Activated CD4-positive, alpha-beta memory T cell treated with anti-CD3 and anti-CD28 coated beads, Interleukin-2, amount 10 ng/mL, durations not matched to agents 7 days and 5 days (primary cell): ENCODE data around the gene TRAPPC12. TPM values are rescaled to one million over a fixed set of nuclear protein-coding genes. Genes with fewer than 3 reads are reported as not detected.
"Not testable (repeated sequence)": the region's sequence is repeated elsewhere in the genome, so short reads cannot be mapped to it uniquely, and the experiment has no call there.

Experiments
- CTCF ChIA-PET: fragments of 350-600 bp; sonication (Branson Sonifier 250); formaldehyde crosslinking; loops from one replicate; lab custom pipeline; 2021; ENCODE audit warnings: antibody characterized with exemption, inconsistent platforms; lab: Charles Lee
- POLR2A ChIA-PET: fragments of 350-600 bp; sonication (Branson Sonifier 250); formaldehyde crosslinking; loops from one replicate; lab custom pipeline; 2021; ENCODE audit warnings: antibody characterized with exemption; lab: Charles Lee
- DNase-seq: peaks from one replicate; pipeline ENCODE4 v3.0.0-alpha.2; 2020
- H3K27ac Mint-ChIP-seq: one replicate; pipeline ENCODE4 v1.8.0; 2021; ENCODE audit warnings: mild to moderate bottlenecking, mixed read lengths
- H3K27me3 Mint-ChIP-seq: one replicate; pipeline ENCODE4 v1.8.0; 2021; ENCODE audit warnings: mixed read lengths
- H3K36me3 Mint-ChIP-seq: one replicate; pipeline ENCODE4 v1.8.0; 2021; ENCODE audit warnings: low read depth, mixed read lengths
- H3K4me1 Mint-ChIP-seq: one replicate; pipeline ENCODE4 v1.8.0; 2021; ENCODE audit warnings: mixed read lengths
- H3K4me3 Mint-ChIP-seq: one replicate; pipeline ENCODE4 v1.8.0; 2021; ENCODE audit warnings: mild to moderate bottlenecking, mixed read lengths
- H3K9me3 Mint-ChIP-seq: one replicate; pipeline ENCODE4 v1.8.0; 2021; ENCODE audit warnings: mixed read lengths
- total RNA-seq, 2 experiments: library from RNA; stranded (reverse); gene quantifications; one replicate each; pipeline ENCODE4 v1.2.3, GENCODE V29; 2021

TRAPPC12 gene
- total RNA-seq, 2 experiments from 2014 or later: 74.5 to 75.6 TPM

- H3K9me3 Mint-ChIP-seq: no peaks in the 10 kb centered on the region
- peaks cover 8% of the 10 kb centered on the region for H3K36me3 Mint-ChIP-seq
- no peak overlapping the region for H3K4me3 Mint-ChIP-seq
- H3K4me1 Mint-ChIP-seq: peaks cover 2% of the 10 kb centered on the region
- ChIA-PET POLR2A (no interaction called here), CTCF (interaction anchor here (0.9 kb wide), 1 partner anchor 71 kb away, joined by 3 read pairs; no protein-coding TSS in a partner anchor)
- no peaks in the 10 kb centered on the region for H3K27me3 Mint-ChIP-seq
- DNase-seq: no peak
- no peak overlapping the region for H3K27ac Mint-ChIP-seq
Observed at GRCh38 chr2:3493615-3494007, 114.1 kb downstream of the TRAPPC12 start.

- H3K27me3 Mint-ChIP-seq: no peaks in the 10 kb centered on the region
- H3K36me3 Mint-ChIP-seq: peaks cover 8% of the 10 kb centered on the region
- DNase-seq: no peak
- H3K4me3 Mint-ChIP-seq: no peak overlapping the region
- ChIA-PET POLR2A (no interaction called here), CTCF (no interaction called here)
- no peaks in the 10 kb centered on the region for H3K9me3 Mint-ChIP-seq
- H3K27ac Mint-ChIP-seq: no peak overlapping the region
- H3K4me1 Mint-ChIP-seq: peaks cover 2% of the 10 kb centered on the region
Observed at GRCh38 chr2:3494984-3495666, 115.6 kb downstream of the TRAPPC12 start.

- ChIA-PET CTCF (interaction anchor here (0.7 to 1.5 kb wide), 2 partner anchors 23 to 74 kb away, joined by 4 read pairs; partner anchors contain the start of gene ADI1), POLR2A (interaction anchor here (1.4 kb wide), 1 partner anchor 12 kb away, joined by 3 read pairs; no protein-coding TSS in a partner anchor)
- H3K36me3 Mint-ChIP-seq: peaks cover 11% of the 10 kb centered on the region
- not testable (repeated sequence) for H3K27ac Mint-ChIP-seq, H3K27me3 Mint-ChIP-seq, H3K9me3 Mint-ChIP-seq, H3K4me3 Mint-ChIP-seq, H3K4me1 Mint-ChIP-seq, DNase-seq
Observed at GRCh38 chr2:3496708-3497080, 117.2 kb downstream of the TRAPPC12 start.

GRCh38 chr2:3498783-3499394, 119.4 kb downstream of the TRAPPC12 start:
- no peaks in the 10 kb centered on the region for H3K27me3 Mint-ChIP-seq
- peaks cover 25% of the 10 kb centered on the region for H3K36me3 Mint-ChIP-seq
- no peak overlapping the region for H3K4me3 Mint-ChIP-seq
- POLR2A ChIA-PET: interaction anchor here (0.5 kb wide), 1 partner anchor 87 kb away, joined by 3 read pairs; no protein-coding TSS in a partner anchor
- DNase-seq: no peak
- H3K4me1 Mint-ChIP-seq: peaks cover 5% of the 10 kb centered on the region
- CTCF ChIA-PET: no interaction called here
- no peak overlapping the region for H3K27ac Mint-ChIP-seq
- peaks cover 4% of the 10 kb centered on the region for H3K9me3 Mint-ChIP-seq

DNA sequence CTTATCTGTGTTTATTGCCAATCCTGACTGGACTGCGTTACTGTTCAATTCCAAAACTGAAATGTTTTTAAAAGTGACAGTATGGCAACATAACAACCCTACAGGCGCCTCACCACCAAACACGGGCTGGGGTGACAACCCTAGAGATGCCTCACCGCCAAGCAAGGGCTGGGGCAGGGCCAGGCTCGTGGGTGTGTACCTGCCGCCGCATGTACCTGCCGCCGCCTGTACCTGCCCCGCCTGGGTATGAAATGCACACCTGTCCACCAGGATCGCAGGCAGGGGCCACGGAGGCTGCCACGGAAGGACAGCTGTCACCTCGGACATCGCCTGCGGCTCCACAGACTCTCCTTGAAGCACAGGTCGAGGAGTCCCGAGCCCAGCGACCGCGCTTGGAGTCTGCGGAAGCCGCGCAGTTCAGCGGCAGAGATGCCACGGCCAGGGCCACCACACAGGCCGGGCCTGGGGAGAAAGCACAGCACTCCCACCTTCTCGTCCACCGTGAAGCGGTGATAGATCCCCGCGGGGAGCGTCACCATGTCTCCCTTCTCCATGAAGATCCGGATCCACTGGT, 120.9 kb downstream of the TRAPPC12 start:
- Mint-ChIP-seq H3K4me3 (no peak overlapping the region), H3K27me3 (no peaks in the 10 kb centered on the region), H3K27ac (no peak overlapping the region), H3K36me3 (peaks cover 38% of the 10 kb centered on the region), H3K4me1 (peaks cover 5% of the 10 kb centered on the region), H3K9me3 (peaks cover 4% of the 10 kb centered on the region)
- ChIA-PET CTCF (no interaction called here), POLR2A (no interaction called here)
- peak; percentile 11 for DNase-seq

DNA sequence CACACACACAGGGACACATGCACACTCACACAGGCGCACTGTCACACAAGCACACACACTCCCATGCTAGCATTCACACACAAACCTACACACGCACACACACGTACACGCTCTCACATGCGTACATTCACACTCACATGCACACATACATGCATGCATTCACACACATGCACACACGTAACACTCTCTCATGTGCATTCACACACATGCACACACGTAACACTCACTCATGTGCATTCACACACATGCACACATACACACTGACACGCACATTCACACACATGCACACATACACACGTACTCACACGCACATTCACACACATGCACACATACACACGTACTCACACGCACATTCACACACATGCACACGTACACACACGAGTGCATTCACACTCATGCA, 123.6 kb downstream of the TRAPPC12 start:
- Mint-ChIP-seq H3K27me3 (no peaks in the 10 kb centered on the region), H3K9me3 (peaks cover 4% of the 10 kb centered on the region), H3K27ac (no peak overlapping the region), H3K36me3 (peaks cover 49% of the 10 kb centered on the region), H3K4me3 (no peak overlapping the region), H3K4me1 (peaks cover 5% of the 10 kb centered on the region)
- DNase-seq: no peak
- CTCF ChIA-PET: no interaction called here
- POLR2A ChIA-PET: no interaction called here

GRCh38 chr2:3503483-3503882, 124.0 kb downstream of the TRAPPC12 start:
- H3K4me3 Mint-ChIP-seq: no peak overlapping the region
- no peak for DNase-seq
- peaks cover 5% of the 10 kb centered on the region for H3K4me1 Mint-ChIP-seq
- ChIA-PET POLR2A (no interaction called here), CTCF (no interaction called here)
- peaks cover 6% of the 10 kb centered on the region for H3K9me3 Mint-ChIP-seq
- no peaks in the 10 kb centered on the region for H3K27me3 Mint-ChIP-seq
- H3K27ac Mint-ChIP-seq: no peak overlapping the region
- H3K36me3 Mint-ChIP-seq: peaks cover 49% of the 10 kb centered on the region

- DNase-seq: no peak
- ChIA-PET POLR2A (no interaction called here), CTCF (no interaction called here)
- Mint-ChIP-seq H3K27ac (no peak overlapping the region), H3K9me3 (peaks cover 6% of the 10 kb centered on the region), H3K4me1 (peaks cover 5% of the 10 kb centered on the region), H3K4me3 (no peak overlapping the region), H3K27me3 (no peaks in the 10 kb centered on the region), H3K36me3 (peaks cover 54% of the 10 kb centered on the region)
Observed at GRCh38 chr2:3504741-3505140, 125.2 kb downstream of the TRAPPC12 start.

- ChIA-PET CTCF (no interaction called here), POLR2A (no interaction called here)
- H3K9me3 Mint-ChIP-seq: peaks cover 6% of the 10 kb centered on the region
- DNase-seq: peak; percentile 2
- no peak overlapping the region for H3K4me3 Mint-ChIP-seq
- peaks cover 5% of the 10 kb centered on the region for H3K4me1 Mint-ChIP-seq
- H3K27me3 Mint-ChIP-seq: no peaks in the 10 kb centered on the region
- H3K36me3 Mint-ChIP-seq: peaks cover 60% of the 10 kb centered on the region
- no peak overlapping the region for H3K27ac Mint-ChIP-seq
Observed at GRCh38 chr2:3505771-3506170, 126.3 kb downstream of the TRAPPC12 start.

GRCh38 chr2:3512086-3512485, 132.6 kb downstream of the TRAPPC12 start:
- DNase-seq: peak; percentile 2
- Mint-ChIP-seq H3K4me3 (no peak overlapping the region), H3K36me3 (peaks cover 72% of the 10 kb centered on the region), H3K4me1 (peaks cover 14% of the 10 kb centered on the region), H3K27ac (no peak overlapping the region), H3K27me3 (no peaks in the 10 kb centered on the region), H3K9me3 (peaks cover 8% of the 10 kb centered on the region)
- CTCF ChIA-PET: no interaction called here
- POLR2A ChIA-PET: no interaction called here

DNA sequence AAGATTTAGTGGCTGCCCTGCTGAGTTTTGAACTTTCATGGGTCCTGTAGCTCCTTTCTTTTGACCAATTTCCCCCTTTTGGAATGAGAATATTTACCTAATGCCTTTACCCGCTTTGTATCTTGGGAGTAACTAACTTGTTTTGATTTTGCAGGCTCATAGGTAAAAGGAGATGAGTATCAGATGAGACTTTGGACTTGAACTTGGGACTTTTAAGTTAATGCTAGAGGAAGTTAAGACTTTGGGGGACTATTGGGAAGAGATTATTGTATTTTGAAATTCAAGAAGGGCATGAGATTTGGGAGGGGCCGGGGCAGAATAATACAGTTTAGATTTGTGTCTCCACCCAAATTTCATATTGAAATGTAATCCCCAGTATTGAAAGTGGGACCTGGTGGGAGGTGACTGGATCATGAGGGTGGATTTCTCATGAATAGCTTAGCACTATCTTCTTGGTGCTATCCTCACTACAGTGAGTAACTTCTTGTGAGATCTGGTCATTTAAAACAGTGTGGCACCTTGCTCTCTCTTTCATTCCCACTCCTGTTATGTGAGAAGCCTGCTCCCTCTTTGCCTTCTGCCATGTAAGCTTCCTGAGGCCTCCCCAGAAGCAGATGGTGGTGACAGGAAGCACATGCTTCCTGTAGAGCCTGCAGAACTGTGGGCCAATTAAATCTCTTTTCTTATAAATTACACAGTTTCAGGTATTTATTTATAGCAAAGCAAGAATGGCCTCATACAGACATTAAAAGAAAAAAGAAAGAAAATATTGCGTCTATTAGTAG, 133.7 kb downstream of the TRAPPC12 start:
- ChIA-PET POLR2A (interaction anchor here (2.5 kb wide), 1 partner anchor 45 kb away, joined by 8 read pairs; the partner anchor contains the start of gene RNASEH1), CTCF (no interaction called here)
- no peak for DNase-seq
- H3K36me3 Mint-ChIP-seq: peaks cover 67% of the 10 kb centered on the region
- H3K27me3 Mint-ChIP-seq: no peaks in the 10 kb centered on the region
- H3K4me3 Mint-ChIP-seq: no peak overlapping the region
- H3K9me3 Mint-ChIP-seq: peaks cover 8% of the 10 kb centered on the region
- H3K4me1 Mint-ChIP-seq: peaks cover 23% of the 10 kb centered on the region
- H3K27ac Mint-ChIP-seq: no peak overlapping the region

- H3K4me3 Mint-ChIP-seq, CTCF ChIA-PET, H3K9me3 Mint-ChIP-seq, POLR2A ChIA-PET, H3K27ac Mint-ChIP-seq, DNase-seq, H3K27me3 Mint-ChIP-seq: not testable (repeated sequence)
- Mint-ChIP-seq H3K36me3 (peaks cover 55% of the 10 kb centered on the region), H3K4me1 (peaks cover 33% of the 10 kb centered on the region)
Observed at GRCh38 chr2:3515438-3515837, 135.9 kb downstream of the TRAPPC12 start.

DNA sequence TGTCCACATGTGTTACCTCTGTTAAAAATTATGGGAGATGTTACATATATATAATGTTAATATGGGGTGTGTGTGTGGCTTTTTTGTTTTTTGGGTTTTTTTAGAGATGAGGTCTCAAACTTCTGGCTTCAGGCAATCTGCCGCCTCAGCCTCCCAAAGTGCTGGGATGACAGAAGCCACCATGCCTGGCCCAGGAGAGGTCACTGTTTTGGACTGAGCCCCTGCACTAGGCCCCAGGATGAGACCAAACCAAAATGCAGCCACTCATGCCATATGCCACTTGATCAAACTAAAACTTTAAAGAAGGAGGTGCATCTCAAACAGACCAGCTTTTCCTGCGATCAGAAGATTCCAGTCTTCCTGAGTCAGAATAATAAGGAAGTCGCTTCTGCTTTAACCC, 137.3 kb downstream of the TRAPPC12 start:
- peaks cover 41% of the 10 kb centered on the region for H3K36me3 Mint-ChIP-seq
- H3K4me3 Mint-ChIP-seq: no peak overlapping the region

More for the DNA sequence above, 137.3 kb downstream of the TRAPPC12 start:
- Mint-ChIP-seq H3K4me1 (peaks cover 45% of the 10 kb centered on the region), H3K27ac (no peak overlapping the region), H3K9me3 (no peaks in the 10 kb centered on the region), H3K27me3 (no peaks in the 10 kb centered on the region)
- POLR2A ChIA-PET: interaction anchor here (0.6 to 4.2 kb wide), 3 partner anchors 40 to 47 kb away, joined by 3 to 63 read pairs (median 4); partner anchors contain the start of gene RNASEH1
- CTCF ChIA-PET: interaction anchor here (0.7 kb wide), 1 partner anchor 14 kb away, joined by 7 read pairs; no protein-coding TSS in a partner anchor
- DNase-seq: peak; percentile 9
